Activated CD4-positive, alpha-beta T cell treated with anti-CD3 and anti-CD28 coated beads, Interleukin-2, amount 10 ng/mL, durations not matched to agents 24 days and 14 days (primary cell): ENCODE measurements around the gene ACSL6. TPM values are rescaled to one million over a fixed set of nuclear protein-coding genes. Genes with fewer than 3 reads are reported as not detected.
A peak's percentile ranks its signal among the peaks of the same experiment; 100 is the strongest.

Experiments used
- DNase-seq: peaks from one replicate; pipeline ENCODE4 v3.0.0; 2022
- H3K27ac Mint-ChIP-seq: one replicate; pipeline ENCODE4 v1.8.0; 2022; ENCODE audit warnings: mild to moderate bottlenecking, mixed read lengths
- H3K27me3 Mint-ChIP-seq: one replicate; pipeline ENCODE4 v1.8.0; 2022; ENCODE audit warnings: mixed read lengths
- H3K36me3 Mint-ChIP-seq: one replicate; pipeline ENCODE4 v1.8.0; 2022; ENCODE audit warnings: low read depth, mild to moderate bottlenecking, mixed read lengths
- H3K4me1 Mint-ChIP-seq: one replicate; pipeline ENCODE4 v1.8.0; 2021; ENCODE audit warnings: mixed read lengths
- H3K4me3 Mint-ChIP-seq: one replicate; pipeline ENCODE4 v1.8.0; 2022; ENCODE audit warnings: mild to moderate bottlenecking, moderate library complexity, mixed read lengths
- H3K9me3 Mint-ChIP-seq: one replicate; pipeline ENCODE4 v1.8.0; 2021; ENCODE audit warnings: mixed read lengths
- intact Hi-C: fragments of 100-400 bp; cut with micrococcal nuclease; formaldehyde crosslinking; loops from one replicate; pipeline ENCODE4 v1.15.1; 2023
- total RNA-seq: library from RNA; stranded (reverse); gene quantifications from 2 replicates; pipeline ENCODE4 v1.2.3, GENCODE V29; 2022

ACSL6 gene
- total RNA-seq, 1 donor from 2014 or later, result 36.9 TPM

- H3K4me1 Mint-ChIP-seq, result peaks cover 52% of the 10 kb centered on the region
- intact Hi-C loops, result no loop called here
Observed at GRCh38 chr5:132016721-132017250, 5.3 kb upstream of the ACSL6 start.

GRCh38 chr5:132013711-132014110 is 2.3 kb upstream of the ACSL6 start:
- Mint-ChIP-seq H3K9me3 (no peaks in the 10 kb centered on the region), H3K27ac (peak overlapping the region; percentile 26), H3K27me3 (peaks cover 78% of the 10 kb centered on the region), H3K36me3 (peaks cover 8% of the 10 kb centered on the region), H3K4me1 (peaks cover 46% of the 10 kb centered on the region), H3K4me3 (no peak overlapping the region)
- intact Hi-C loops, result no loop called here
- DNase-seq, result no peak

More at GRCh38 chr5:132016721-132017250, 5.3 kb upstream of the ACSL6 start:
- DNase-seq, result peak; percentile 53
- Mint-ChIP-seq H3K36me3 (peaks cover 3% of the 10 kb centered on the region), H3K27ac (no peak overlapping the region), H3K4me3 (no peak overlapping the region), H3K27me3 (peaks cover 60% of the 10 kb centered on the region), H3K9me3 (no peaks in the 10 kb centered on the region)

- no peak for DNase-seq
- Mint-ChIP-seq H3K36me3 (peaks cover 8% of the 10 kb centered on the region), H3K4me3 (no peak overlapping the region), H3K9me3 (no peaks in the 10 kb centered on the region), H3K4me1 (peaks cover 51% of the 10 kb centered on the region), H3K27me3 (peaks cover 82% of the 10 kb centered on the region), H3K27ac (no peak overlapping the region)
- intact Hi-C loops, result no loop called here
Observed at GRCh38 chr5:132013006-132013689, 1.7 kb upstream of the ACSL6 start.

GRCh38 chr5:132012371-132013005 is 1.0 kb upstream of the ACSL6 start:
- peaks cover 50% of the 10 kb centered on the region for H3K4me1 Mint-ChIP-seq
- H3K9me3 Mint-ChIP-seq, result no peaks in the 10 kb centered on the region
- H3K27me3 Mint-ChIP-seq, result peaks cover 75% of the 10 kb centered on the region
- H3K36me3 Mint-ChIP-seq, result peaks cover 8% of the 10 kb centered on the region
- intact Hi-C loops, result no loop called here
- H3K27ac Mint-ChIP-seq, result no peak overlapping the region
- peak overlapping the region; percentile 60 for H3K4me3 Mint-ChIP-seq
- peak; percentile 77 for DNase-seq

GRCh38 chr5:132010989-132011621 is 353 bp downstream of the ACSL6 start:
- intact Hi-C loops, result loop anchor here (2.0 kb wide), 1 partner anchor 14 kb away; no protein-coding TSS in a partner anchor
- Mint-ChIP-seq H3K4me3 (peak overlapping the region; percentile 79), H3K4me1 (peaks cover 40% of the 10 kb centered on the region), H3K36me3 (peaks cover 8% of the 10 kb centered on the region), H3K27ac (peak overlapping the region; percentile 51), H3K27me3 (peaks cover 62% of the 10 kb centered on the region), H3K9me3 (no peaks in the 10 kb centered on the region)
- DNase-seq, result no peak

- DNase-seq, result no peak
- H3K36me3 Mint-ChIP-seq, result peaks cover 8% of the 10 kb centered on the region
- H3K4me1 Mint-ChIP-seq, result peaks cover 38% of the 10 kb centered on the region
- peaks cover 58% of the 10 kb centered on the region for H3K27me3 Mint-ChIP-seq
- peak overlapping the region; percentile 51 for H3K27ac Mint-ChIP-seq
- H3K4me3 Mint-ChIP-seq, result peak overlapping the region; percentile 79
- H3K9me3 Mint-ChIP-seq, result no peaks in the 10 kb centered on the region
- intact Hi-C loops, result loop anchor here (2.0 kb wide), 1 partner anchor 14 kb away; no protein-coding TSS in a partner anchor
Observed at GRCh38 chr5:132010645-132010988, 841 bp downstream of the ACSL6 start.

- DNase-seq, result no peak
- Mint-ChIP-seq H3K4me1 (peaks cover 38% of the 10 kb centered on the region), H3K9me3 (no peaks in the 10 kb centered on the region), H3K4me3 (peak overlapping the region; percentile 79), H3K27me3 (peaks cover 50% of the 10 kb centered on the region), H3K36me3 (peaks cover 9% of the 10 kb centered on the region), H3K27ac (no peak overlapping the region)
- intact Hi-C loops, result loop anchor here (2.0 to 5.0 kb wide), 3 partner anchors 13 to 373 kb away; partner anchors contain the start of genes FNIP1 and RAPGEF6
Observed at GRCh38 chr5:132009706-132010405, 1.6 kb downstream of the ACSL6 start.

- Mint-ChIP-seq H3K27me3 (peaks cover 46% of the 10 kb centered on the region), H3K4me1 (peaks cover 40% of the 10 kb centered on the region), H3K27ac (no peak overlapping the region), H3K4me3 (no peak overlapping the region), H3K9me3 (no peaks in the 10 kb centered on the region), H3K36me3 (peaks cover 8% of the 10 kb centered on the region)
- intact Hi-C loops, result loop anchor here (1.0 to 5.0 kb wide), 5 partner anchors 10 to 420 kb away; partner anchors contain the start of genes FNIP1 and RAPGEF6
- no peak for DNase-seq
Observed at GRCh38 chr5:132008961-132009680, 2.3 kb downstream of the ACSL6 start.

- peaks cover 8% of the 10 kb centered on the region for H3K36me3 Mint-ChIP-seq
- H3K4me3 Mint-ChIP-seq, result no peak overlapping the region
- peaks cover 36% of the 10 kb centered on the region for H3K4me1 Mint-ChIP-seq
- intact Hi-C loops, result loop anchor here (1.0 to 5.0 kb wide), 5 partner anchors 11 to 419 kb away; partner anchors contain the start of genes FNIP1 and RAPGEF6
- H3K9me3 Mint-ChIP-seq, result no peaks in the 10 kb centered on the region
- DNase-seq, result no peak
- peaks cover 38% of the 10 kb centered on the region for H3K27me3 Mint-ChIP-seq
- H3K27ac Mint-ChIP-seq, result no peak overlapping the region
Observed at GRCh38 chr5:132008163-132008473, 3.3 kb downstream of the ACSL6 start.

GRCh38 chr5:132007399-132008162 is 3.9 kb downstream of the ACSL6 start:
- no peaks in the 10 kb centered on the region for H3K9me3 Mint-ChIP-seq
- H3K27me3 Mint-ChIP-seq, result peaks cover 37% of the 10 kb centered on the region
- intact Hi-C loops, result loop anchor here (1.0 to 5.0 kb wide), 5 partner anchors 12 to 418 kb away; partner anchors contain the start of genes FNIP1 and RAPGEF6
- H3K27ac Mint-ChIP-seq, result peak overlapping the region; percentile 71
- H3K36me3 Mint-ChIP-seq, result peaks cover 8% of the 10 kb centered on the region
- peak overlapping the region; percentile 45 for H3K4me3 Mint-ChIP-seq
- peak; percentile 93 for DNase-seq
- H3K4me1 Mint-ChIP-seq, result peaks cover 39% of the 10 kb centered on the region

GRCh38 chr5:132006331-132007120 is 4.9 kb downstream of the ACSL6 start:
- intact Hi-C loops, result loop anchor here (5.0 kb wide), 2 partner anchors 209 to 369 kb away; partner anchors contain the start of genes FNIP1 and RAPGEF6
- no peak overlapping the region for H3K27ac Mint-ChIP-seq
- H3K4me3 Mint-ChIP-seq, result no peak overlapping the region
- no peaks in the 10 kb centered on the region for H3K9me3 Mint-ChIP-seq
- no peak for DNase-seq
- peaks cover 44% of the 10 kb centered on the region for H3K4me1 Mint-ChIP-seq
- peaks cover 38% of the 10 kb centered on the region for H3K27me3 Mint-ChIP-seq
- peaks cover 8% of the 10 kb centered on the region for H3K36me3 Mint-ChIP-seq

- intact Hi-C loops, result loop anchor here (5.0 kb wide), 2 partner anchors 208 to 368 kb away; partner anchors contain the start of genes FNIP1 and RAPGEF6
- H3K27ac Mint-ChIP-seq, result no peak overlapping the region
- peaks cover 8% of the 10 kb centered on the region for H3K36me3 Mint-ChIP-seq
- H3K4me1 Mint-ChIP-seq, result peaks cover 48% of the 10 kb centered on the region
- H3K27me3 Mint-ChIP-seq, result peaks cover 31% of the 10 kb centered on the region
- H3K9me3 Mint-ChIP-seq, result no peaks in the 10 kb centered on the region
- no peak for DNase-seq
- H3K4me3 Mint-ChIP-seq, result no peak overlapping the region
Observed at GRCh38 chr5:132005591-132005990, 5.9 kb downstream of the ACSL6 start.
